GM12892 (cell line): Measurements from ENCODE around the gene ADD3.
"Not testable (repeated sequence)": the region's sequence is repeated elsewhere in the genome, so short reads cannot be mapped to it uniquely, and the experiment has no call there.

Source experiments
- DNase-seq: peaks from one replicate; pipeline ENCODE4 v3.0.0; 2011; ENCODE audit not compliant: insufficient read length
- FAIRE-seq: peaks from 2 replicates; lab custom pipeline; 2011; peaks lifted over from hg19 to GRCh38; lab: Jason Lieb, UNC
- POLR2A ChIP-seq: IDR thresholded peaks from 2 replicates; pipeline ENCODE4 v1.6.1; 2011; ENCODE audit warnings: low read depth, low read length, control low read depth
- POLR2AphosphoS5 ChIP-seq: IDR thresholded peaks from 2 replicates; pipeline ENCODE4 v1.6.1; 2011; ENCODE audit warnings: low read depth, low read length, control low read depth
- TAF1 ChIP-seq: IDR thresholded peaks from 2 replicates; pipeline ENCODE4 v1.6.1; 2011; ENCODE audit warnings: low read depth, mild to moderate bottlenecking, control low read depth, low read length, borderline replicate concordance

Gene ADD3

DNA sequence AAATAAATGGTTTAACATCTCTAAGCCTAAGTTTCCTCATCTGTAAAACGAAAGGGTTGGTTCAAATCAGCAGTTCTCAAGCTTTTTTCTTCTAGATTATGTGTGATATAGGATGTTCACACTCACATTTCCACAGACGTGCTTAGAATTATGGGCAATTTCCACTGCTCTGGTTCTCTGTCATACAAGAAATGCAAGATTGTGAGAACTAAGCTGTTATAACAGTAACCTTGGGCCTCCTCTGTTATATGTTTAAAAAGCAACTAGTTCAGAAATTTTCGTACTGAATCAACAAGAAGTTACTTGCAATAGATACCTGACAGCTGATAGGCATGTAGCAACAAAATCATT is 33.7 kb downstream of the ADD3 start:
- FAIRE-seq (no peak), DNase-seq (no peak)
- TF ChIP-seq POLR2A (no peak), POLR2AphosphoS5 (no peak)

DNA sequence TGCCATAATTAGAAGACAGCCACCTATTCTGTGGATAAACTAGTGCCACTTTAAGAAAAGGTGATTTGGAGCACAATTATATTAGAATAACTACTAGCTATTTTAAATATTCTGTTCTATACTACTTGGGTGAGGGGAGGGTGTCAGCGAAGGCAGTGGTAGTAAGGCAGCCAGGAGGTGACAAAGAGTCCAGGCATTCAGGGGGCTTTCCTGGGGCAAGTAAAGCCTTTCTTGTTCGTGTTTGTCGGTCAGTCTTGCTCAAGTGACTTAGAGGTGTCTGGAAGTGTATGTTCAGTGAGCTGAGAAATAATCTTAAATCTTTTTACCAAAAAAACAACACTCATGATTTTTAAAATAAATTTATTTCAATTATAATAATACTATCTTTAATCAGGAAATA is 34.4 kb downstream of the ADD3 start:
- DNase-seq: no peak
- FAIRE-seq: no peak
- TF ChIP-seq POLR2A (no peak), TAF1 (no peak), POLR2AphosphoS5 (no peak)

DNA sequence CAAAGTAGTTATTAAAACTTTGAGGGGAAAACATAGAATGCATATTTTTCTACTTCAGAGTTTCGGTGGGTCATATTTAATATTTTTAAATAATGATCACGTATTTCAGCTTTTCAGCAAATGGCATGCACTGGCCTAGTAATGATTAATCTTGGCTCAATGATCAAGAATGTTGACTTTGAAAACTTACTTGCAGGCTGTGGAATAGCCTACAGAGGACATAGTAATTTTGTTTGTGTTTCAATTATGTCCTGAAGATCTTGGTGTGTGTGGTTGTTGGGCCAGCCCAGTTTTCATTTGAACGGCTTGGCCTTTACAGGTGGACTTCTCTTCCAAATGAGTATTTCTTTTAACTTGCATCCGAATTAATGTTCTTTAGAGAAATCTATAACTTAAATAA is 35.1 kb downstream of the ADD3 start:
- DNase-seq (no peak), FAIRE-seq (no peak)
- TF ChIP-seq POLR2A: no peak
- TF ChIP-seq TAF1: no peak
- TF ChIP-seq POLR2AphosphoS5: no peak

DNA sequence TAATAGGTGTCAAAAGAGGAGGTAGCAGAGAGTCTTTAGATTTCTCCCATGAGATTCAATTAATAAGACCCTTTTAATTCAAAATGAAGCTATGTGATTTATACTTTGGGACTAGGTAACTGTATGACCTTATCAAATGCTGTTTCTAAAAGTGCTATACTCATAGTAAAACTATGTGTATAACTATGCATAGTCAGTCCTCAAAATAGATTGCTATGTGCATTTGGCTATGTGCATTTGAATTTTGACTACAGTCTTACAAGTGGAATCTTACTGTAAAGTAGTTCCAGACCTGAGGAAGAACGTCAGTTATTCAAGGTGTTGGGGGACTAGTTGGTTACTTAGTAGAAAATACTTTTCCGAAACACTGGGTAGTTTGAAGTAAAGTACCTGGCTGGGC is 36.9 kb downstream of the ADD3 start:
- TF ChIP-seq POLR2A (no peak), TAF1 (no peak), POLR2AphosphoS5 (no peak)
- DNase-seq (no peak), FAIRE-seq (no peak)

DNA sequence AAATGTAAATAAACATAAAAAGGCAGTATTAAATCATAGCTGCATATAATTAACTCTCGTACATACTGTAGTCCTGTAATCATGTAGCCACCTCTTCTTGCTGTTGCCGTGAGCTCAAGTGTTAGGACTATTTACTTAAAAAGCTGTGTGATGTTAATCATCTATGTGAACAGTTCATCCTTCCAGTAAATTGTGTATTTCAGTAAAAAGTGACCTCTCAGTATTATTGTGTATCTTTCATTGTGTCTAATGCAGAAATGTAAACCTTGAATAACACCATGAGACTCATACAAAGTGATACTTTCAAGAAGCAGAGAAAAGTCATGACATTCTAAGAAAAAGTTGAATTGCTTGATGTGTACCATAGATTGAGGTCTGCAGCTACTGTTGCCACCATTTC is 38.0 kb downstream of the ADD3 start:
- TF ChIP-seq POLR2A (no peak), TAF1 (no peak), POLR2AphosphoS5 (no peak)
- no peak for FAIRE-seq
- no peak for DNase-seq

GRCh38 chr10:110048145-110048544 is 40.4 kb downstream of the ADD3 start:
- FAIRE-seq, DNase-seq: not testable (repeated sequence)

- no peak for FAIRE-seq
- TF ChIP-seq TAF1 (no peak), POLR2A (no peak), POLR2AphosphoS5 (no peak)
- DNase-seq: no peak
These were observed 41.0 kb downstream of the ADD3 start for GRCh38 chr10:110048781-110049180.

- not testable (repeated sequence) for FAIRE-seq
These were observed 42.3 kb downstream of the ADD3 start for GRCh38 chr10:110049889-110050591.

DNA sequence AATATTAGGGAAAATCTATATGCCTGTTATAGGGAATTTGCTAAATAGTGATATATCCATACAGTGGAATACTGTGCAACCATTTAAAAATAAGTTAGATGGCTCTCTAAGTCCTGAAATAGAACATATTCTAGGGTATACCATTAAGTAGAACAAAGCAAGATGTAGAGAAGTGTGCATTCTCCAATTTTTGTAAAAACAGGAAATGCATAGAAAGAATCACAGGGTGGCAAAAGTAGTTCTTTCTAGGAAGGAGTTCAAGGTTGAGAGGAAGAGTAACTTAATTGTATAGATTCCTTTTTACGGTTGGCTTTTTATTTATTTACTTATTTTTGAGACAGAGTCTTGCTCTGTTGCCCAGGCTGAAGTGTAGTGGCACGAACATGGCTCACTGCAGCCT is 43.7 kb downstream of the ADD3 start:
- TF ChIP-seq POLR2AphosphoS5: no peak
- no peak for TF ChIP-seq POLR2A
- no peak for TF ChIP-seq TAF1
- DNase-seq (no peak), FAIRE-seq (no peak)

More at GRCh38 chr10:110049889-110050591, 42.3 kb downstream of the ADD3 start:
- DNase-seq: not testable (repeated sequence)

DNA sequence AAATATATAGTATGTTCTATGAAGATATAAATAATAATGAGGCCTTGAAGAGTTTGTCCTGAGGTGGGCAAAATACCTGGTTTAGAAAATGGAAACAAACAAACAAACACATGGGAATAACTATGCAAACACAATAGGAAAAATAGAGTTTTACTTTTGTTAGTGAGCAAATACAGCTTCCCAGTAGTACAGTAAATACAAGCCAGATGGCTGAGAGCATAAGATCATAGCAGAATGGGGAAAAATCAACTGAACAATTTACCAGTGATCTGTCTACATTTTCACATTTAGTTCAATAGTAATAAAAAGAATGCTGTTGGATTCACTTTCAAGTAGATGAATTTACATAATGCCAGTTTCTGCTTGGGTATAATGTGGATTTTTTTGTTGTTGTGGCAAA is 45.1 kb downstream of the ADD3 start:
- FAIRE-seq (no peak), DNase-seq (no peak)
- TF ChIP-seq POLR2A (no peak), POLR2AphosphoS5 (no peak), TAF1 (no peak)

DNA sequence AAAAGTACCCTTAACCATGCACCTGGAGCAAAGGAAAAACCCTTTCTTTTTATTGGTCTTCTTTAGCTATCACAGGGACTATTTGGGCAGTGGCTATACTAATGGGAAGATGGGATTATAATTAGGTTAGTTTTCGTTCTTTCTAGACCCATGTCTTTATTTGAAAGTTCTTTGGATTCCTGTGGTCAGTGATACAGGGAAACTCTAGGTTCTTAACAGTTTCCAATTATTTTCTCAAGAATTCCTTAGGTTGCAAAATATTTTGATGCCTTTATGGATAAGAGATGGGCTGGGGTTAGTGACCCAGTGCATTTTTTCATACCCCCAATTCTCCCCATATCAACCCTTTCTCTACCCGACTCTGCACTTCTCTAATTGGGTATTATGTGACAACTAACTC is 49.0 kb downstream of the ADD3 start:
- TF ChIP-seq POLR2AphosphoS5 (no peak), TAF1 (no peak), POLR2A (no peak)
- FAIRE-seq: no peak
- no peak for DNase-seq

DNA sequence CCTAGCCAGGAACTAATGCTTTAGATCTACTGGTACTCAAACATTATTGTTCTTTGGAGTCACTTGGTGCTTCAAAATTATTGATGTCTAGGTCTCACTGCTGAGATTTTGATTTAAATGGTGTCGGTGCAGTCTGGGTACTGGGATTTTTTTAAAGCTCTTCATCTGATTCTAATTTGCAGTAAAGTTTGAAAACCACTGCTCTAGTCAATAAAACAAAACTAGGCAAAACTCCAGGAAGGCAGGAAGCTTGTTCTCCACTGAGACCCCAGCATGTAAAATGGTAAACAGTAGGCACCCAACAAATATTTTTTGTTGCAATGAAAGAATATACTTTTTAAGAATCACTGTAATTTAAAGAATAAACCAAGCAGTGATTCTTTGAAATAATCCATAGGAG is 49.7 kb downstream of the ADD3 start:
- TF ChIP-seq POLR2A: no peak
- FAIRE-seq: peak; percentile 86
- DNase-seq: no peak

DNA sequence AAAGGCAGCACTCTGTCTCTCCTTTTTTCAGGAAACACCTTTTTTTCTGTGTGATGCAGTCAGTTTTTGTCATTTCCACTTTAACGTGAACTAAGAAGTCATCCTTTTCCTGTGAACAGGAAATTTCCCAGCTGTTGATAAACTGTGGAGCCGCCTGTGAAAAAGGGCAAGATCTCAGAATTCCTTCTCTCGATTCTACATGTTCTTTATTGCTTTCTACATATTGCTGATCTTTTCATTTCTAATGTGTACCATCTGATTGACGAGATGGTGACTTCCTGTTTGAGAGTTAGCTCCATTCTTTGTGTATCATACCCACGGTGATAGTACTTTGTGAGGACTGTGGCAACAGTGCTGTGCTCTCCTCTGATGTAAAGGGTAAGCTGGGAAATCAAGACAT is 50.4 kb downstream of the ADD3 start:
- TF ChIP-seq POLR2A: no peak
- TF ChIP-seq TAF1: no peak
- TF ChIP-seq POLR2AphosphoS5: no peak
- FAIRE-seq (peak; percentile 83), DNase-seq (no peak)

DNA sequence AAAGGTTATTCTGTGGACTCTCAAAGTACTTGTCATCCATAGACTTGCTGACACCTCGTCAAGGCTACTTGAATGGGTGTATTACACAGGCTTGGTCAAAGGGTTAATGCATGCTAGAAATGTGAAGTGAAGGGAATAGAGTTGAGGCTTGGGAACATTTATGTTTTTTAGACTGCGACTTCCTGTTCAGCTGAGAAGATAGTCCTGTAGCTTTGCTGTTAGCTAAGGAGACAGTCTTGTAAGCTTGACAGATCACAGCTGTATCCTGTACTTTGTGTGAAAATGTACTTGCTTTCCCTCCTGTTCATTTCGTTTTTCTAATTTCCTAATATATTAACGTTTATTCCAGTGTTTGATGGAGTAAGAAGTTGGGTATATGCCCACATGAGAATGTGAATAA is 52.1 kb downstream of the ADD3 start:
- FAIRE-seq: peak; percentile 30
- DNase-seq: no peak

More for the DNA sequence above, 52.1 kb downstream of the ADD3 start:
- TF ChIP-seq TAF1 (no peak), POLR2AphosphoS5 (no peak), POLR2A (no peak)
